Measurements from ENCODE around the gene CPLANE2. TPM values are rescaled to one million over a fixed set of nuclear protein-coding genes. Genes with fewer than 3 reads are reported as not detected.

CPLANE2 gene
- total RNA-seq, 2 experiments from 2014 or later = 5.1 to 6.1 TPM

DNA sequence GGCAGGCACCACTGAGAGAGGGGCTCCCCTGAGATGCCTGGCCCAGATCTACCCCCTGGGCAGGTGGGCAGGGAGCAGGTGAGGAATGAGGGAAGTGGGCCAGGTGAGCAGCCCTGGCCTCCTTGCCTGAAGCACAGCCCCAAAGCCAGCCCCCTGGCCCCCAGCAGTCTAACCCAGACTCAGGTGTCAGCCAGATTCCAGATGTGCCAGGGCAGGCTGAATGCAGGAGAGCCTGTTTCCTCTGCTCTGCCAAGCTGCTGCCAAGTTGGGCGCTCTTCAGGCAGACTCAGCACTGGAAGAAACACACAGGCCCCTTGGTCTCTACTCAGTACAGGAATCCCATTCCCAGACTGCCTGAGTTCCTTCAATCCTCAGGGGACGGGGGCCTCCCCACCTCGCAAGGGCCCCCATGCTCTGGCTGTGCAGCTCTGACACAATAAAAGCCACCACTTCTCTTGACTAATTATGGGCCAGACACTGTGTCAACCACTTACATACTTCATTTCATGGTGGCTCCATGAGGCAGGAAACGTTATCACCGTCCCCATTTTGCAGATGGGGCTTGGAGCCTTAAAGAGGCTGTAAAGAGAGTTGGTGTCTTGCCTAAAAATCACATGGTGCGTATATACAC lies 45.0 kb downstream of the CPLANE2 start:
- DNase-seq (no peak), ATAC-seq (no peak)
- POLR2A ChIA-PET = interaction anchor here (1.1 kb wide), 1 partner anchor 110 kb away, joined by 4 read pairs; no protein-coding TSS in a partner anchor
- H3K9me3 Mint-ChIP-seq (ENCODE audit: insufficient read depth) = no peaks in the 10 kb centered on the region
- H3K36me3 Mint-ChIP-seq (ENCODE audit: low read depth) = no peaks in the 10 kb centered on the region
- CTCF ChIA-PET = interaction anchor here (1.2 to 9.9 kb wide), 3 partner anchors 52 to 113 kb away, joined by 3 to 244 read pairs (median 4); no protein-coding TSS in a partner anchor
- H3K27ac Mint-ChIP-seq = no peak overlapping the region
- H3K4me3 Mint-ChIP-seq = no peak overlapping the region
- H3K4me1 Mint-ChIP-seq (ENCODE audit: low read depth) = no peaks in the 10 kb centered on the region
- H3K27me3 Mint-ChIP-seq (ENCODE audit: low read depth) = peaks cover 10% of the 10 kb centered on the region

DNA sequence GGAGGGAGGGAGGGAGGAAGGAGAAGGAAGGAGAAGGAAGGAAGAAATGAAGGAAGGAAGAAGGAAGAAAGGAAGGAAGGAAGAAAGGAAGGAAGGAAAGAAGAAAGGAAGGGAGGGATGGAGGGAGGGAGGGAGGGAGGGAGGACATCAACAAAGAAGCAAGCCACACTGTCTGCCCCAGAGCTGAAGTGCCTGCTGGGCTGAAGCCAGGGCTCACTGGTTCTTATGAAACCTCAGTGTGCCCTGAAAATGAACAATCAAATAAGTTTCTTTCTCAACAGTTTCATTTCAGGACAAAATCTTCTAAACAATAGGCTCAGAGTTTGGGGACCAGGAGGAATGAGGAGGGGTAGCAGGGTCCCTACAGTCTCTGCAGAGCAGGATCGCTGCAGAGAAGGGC lies 45.7 kb downstream of the CPLANE2 start:
- no peaks in the 10 kb centered on the region for H3K4me1 Mint-ChIP-seq (ENCODE audit: low read depth)
- H3K36me3 Mint-ChIP-seq (ENCODE audit: low read depth) = no peaks in the 10 kb centered on the region
- ATAC-seq (no peak), DNase-seq (no peak)
- no peak overlapping the region for H3K4me3 Mint-ChIP-seq
- H3K9me3 Mint-ChIP-seq (ENCODE audit: insufficient read depth) = no peaks in the 10 kb centered on the region
- peaks cover 10% of the 10 kb centered on the region for H3K27me3 Mint-ChIP-seq (ENCODE audit: low read depth)
- ChIA-PET CTCF (interaction anchor here (0.9 to 9.9 kb wide), 5 partner anchors 12 to 121 kb away, joined by 3 to 244 read pairs (median 3); no protein-coding TSS in a partner anchor), POLR2A (interaction anchor here (1.1 kb wide), 1 partner anchor 109 kb away, joined by 4 read pairs; no protein-coding TSS in a partner anchor)
- H3K27ac Mint-ChIP-seq = no peak overlapping the region

DNA sequence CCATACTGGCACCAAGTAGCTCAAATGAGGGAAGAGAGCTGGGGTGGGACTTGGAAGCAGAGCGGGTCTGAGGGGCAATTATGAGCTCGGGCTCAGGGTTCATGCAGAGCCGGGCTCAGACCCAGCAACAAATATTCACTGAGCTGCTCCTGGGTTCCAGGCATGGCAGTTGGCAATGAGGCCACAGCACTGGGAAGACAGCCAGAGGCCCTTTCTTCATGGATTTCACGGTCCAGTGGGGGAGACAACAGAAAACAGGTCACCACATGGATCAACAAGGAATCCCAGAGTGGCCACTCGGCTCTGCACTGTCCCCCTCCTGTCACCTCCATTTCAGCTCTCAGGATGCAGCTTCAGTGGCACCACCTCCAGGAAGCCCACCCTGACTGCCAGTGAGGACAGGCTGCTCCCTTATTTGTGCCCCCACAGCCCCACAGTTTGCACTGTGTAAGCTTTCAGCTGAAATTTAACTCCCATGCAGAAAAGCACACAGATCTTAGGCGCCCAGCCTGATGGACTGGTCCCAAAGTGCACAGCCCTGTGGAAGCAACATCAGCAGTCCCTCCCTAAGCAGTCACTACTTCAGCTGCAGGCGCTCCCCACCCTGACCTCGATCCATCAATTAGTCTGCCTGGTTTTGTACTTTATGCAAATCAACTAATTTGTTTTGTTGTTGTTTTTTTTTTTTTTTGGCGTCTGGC lies 46.9 kb downstream of the CPLANE2 start:
- Mint-ChIP-seq H3K27me3 (ENCODE audit: low read depth) (peaks cover 10% of the 10 kb centered on the region), H3K36me3 (ENCODE audit: low read depth) (no peaks in the 10 kb centered on the region), H3K4me1 (ENCODE audit: low read depth) (no peaks in the 10 kb centered on the region), H3K4me3 (no peak overlapping the region), H3K9me3 (ENCODE audit: insufficient read depth) (no peaks in the 10 kb centered on the region), H3K27ac (no peak overlapping the region)
- ChIA-PET POLR2A (interaction anchor here (0.8 kb wide), 1 partner anchor 367 kb away, joined by 3 read pairs; no protein-coding TSS in a partner anchor), CTCF (interaction anchor here (0.7 to 9.9 kb wide), 4 partner anchors 111 to 174 kb away, joined by 4 to 244 read pairs (median 4); partner anchors contain the start of gene FAM131C)
- no peak for ATAC-seq
- no peak for DNase-seq

DNA sequence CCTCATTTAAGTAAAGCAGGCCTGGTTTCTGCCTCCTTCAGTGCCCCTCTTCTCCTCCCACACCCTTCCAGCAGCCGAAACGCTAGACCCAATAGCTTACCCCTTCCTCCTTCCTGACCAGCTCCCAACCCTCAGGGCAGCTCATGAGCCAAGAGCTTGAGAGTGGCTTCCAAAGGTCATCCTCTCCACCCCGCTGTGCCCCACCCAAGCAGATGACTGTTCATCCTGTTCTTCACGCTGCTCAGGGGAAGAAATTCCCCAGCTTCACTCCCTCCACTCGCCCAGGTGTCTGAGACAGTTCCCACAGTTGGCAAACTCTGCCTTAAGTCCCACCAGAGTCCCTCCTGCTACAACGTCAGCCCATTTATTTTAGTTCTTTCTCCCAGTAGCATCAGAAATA lies 48.0 kb downstream of the CPLANE2 start:
- ChIA-PET POLR2A (no interaction called here), CTCF (interaction anchor here (0.6 to 9.9 kb wide), 8 partner anchors 20 to 174 kb away, joined by 3 to 244 read pairs (median 4); partner anchors contain the start of gene FAM131C)
- DNase-seq = no peak
- H3K27ac Mint-ChIP-seq = no peak overlapping the region
- ATAC-seq = no peak
- H3K9me3 Mint-ChIP-seq (ENCODE audit: insufficient read depth) = no peaks in the 10 kb centered on the region
- H3K36me3 Mint-ChIP-seq (ENCODE audit: low read depth) = no peaks in the 10 kb centered on the region
- no peaks in the 10 kb centered on the region for H3K4me1 Mint-ChIP-seq (ENCODE audit: low read depth)
- H3K4me3 Mint-ChIP-seq = no peak overlapping the region
- peaks cover 10% of the 10 kb centered on the region for H3K27me3 Mint-ChIP-seq (ENCODE audit: low read depth)

DNA sequence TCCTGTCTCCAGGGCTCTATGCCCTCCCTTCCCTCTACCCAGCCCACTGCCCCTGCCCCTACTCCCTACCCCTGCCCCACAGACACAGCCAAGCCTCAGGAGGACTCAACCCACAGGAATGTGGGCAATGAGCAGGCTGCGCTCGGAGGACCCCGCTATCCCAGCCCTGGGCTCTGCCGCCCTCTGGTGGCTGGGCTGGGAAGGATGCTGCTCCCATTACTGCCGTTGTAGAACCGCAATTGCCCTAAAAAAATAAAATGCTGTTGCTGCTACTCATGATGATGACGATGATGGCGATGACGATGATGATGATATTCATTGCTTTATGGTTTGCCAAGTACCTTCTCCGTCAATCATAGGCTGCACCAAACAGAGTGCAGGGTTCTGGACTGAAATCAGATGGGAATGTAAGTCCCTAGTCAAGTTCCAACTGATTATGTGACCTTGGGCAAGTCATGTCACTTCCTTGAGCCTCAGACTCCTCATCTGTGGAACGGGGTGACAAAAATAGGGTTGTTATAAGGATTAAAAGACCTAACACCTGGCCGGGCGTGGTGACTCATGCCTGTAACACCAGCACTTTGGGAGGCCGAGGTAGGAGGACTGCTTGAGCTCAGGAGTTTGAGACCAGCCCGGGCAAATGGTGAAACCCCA lies 49.1 kb downstream of the CPLANE2 start:
- ATAC-seq (peak; percentile 93), DNase-seq (peak; percentile 81)
- H3K27me3 Mint-ChIP-seq (ENCODE audit: low read depth) = peaks cover 10% of the 10 kb centered on the region
- ChIA-PET POLR2A (no interaction called here), CTCF (interaction anchor here (1.0 to 9.9 kb wide), 11 partner anchors 19 to 176 kb away, joined by 3 to 244 read pairs (median 5); partner anchors contain the start of gene FAM131C)
- H3K36me3 Mint-ChIP-seq (ENCODE audit: low read depth) = no peaks in the 10 kb centered on the region
- no peak overlapping the region for H3K27ac Mint-ChIP-seq
- no peaks in the 10 kb centered on the region for H3K9me3 Mint-ChIP-seq (ENCODE audit: insufficient read depth)
- H3K4me3 Mint-ChIP-seq = no peak overlapping the region
- H3K4me1 Mint-ChIP-seq (ENCODE audit: low read depth) = no peaks in the 10 kb centered on the region

DNA sequence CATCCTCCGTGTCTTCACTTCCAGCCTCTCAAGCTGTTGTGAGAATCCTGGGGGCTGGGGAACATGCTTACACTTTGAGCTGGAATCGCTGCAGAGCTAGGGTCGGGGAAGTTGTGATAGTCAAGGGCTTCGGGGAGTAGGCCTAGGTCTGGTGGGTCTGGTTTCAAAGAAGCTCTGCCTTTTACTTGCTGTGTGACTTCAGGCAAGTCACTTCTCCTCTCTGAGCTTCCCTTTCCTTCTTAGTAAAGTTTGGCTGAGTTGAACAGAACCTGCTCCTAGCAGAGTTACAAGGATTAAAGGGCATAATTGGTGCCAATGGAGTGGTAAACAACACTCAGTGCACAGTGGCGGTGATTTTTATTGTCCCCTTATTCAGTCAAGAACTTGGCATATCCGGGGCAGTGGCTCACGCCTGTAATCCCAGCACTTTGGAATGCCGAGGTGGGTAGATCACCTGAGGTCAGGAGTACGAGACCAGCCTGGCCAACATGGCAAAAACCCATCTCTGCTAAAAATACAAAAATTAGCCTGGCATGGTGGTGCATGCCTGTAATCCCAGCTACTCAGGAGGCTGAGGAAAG lies 50.2 kb downstream of the CPLANE2 start:
- Mint-ChIP-seq H3K27me3 (ENCODE audit: low read depth) (peaks cover 10% of the 10 kb centered on the region), H3K27ac (no peak overlapping the region), H3K9me3 (ENCODE audit: insufficient read depth) (no peaks in the 10 kb centered on the region), H3K36me3 (ENCODE audit: low read depth) (no peaks in the 10 kb centered on the region), H3K4me1 (ENCODE audit: low read depth) (no peaks in the 10 kb centered on the region), H3K4me3 (no peak overlapping the region)
- DNase-seq (no peak), ATAC-seq (no peak)
- ChIA-PET CTCF (interaction anchor here (1.1 to 9.9 kb wide), 8 partner anchors 18 to 176 kb away, joined by 3 to 244 read pairs (median 6); partner anchors contain the start of gene FAM131C), POLR2A (interaction anchor here (0.6 to 1.0 kb wide), 2 partner anchors 105 to 250 kb away, joined by 3 read pairs; no protein-coding TSS in a partner anchor)

DNA sequence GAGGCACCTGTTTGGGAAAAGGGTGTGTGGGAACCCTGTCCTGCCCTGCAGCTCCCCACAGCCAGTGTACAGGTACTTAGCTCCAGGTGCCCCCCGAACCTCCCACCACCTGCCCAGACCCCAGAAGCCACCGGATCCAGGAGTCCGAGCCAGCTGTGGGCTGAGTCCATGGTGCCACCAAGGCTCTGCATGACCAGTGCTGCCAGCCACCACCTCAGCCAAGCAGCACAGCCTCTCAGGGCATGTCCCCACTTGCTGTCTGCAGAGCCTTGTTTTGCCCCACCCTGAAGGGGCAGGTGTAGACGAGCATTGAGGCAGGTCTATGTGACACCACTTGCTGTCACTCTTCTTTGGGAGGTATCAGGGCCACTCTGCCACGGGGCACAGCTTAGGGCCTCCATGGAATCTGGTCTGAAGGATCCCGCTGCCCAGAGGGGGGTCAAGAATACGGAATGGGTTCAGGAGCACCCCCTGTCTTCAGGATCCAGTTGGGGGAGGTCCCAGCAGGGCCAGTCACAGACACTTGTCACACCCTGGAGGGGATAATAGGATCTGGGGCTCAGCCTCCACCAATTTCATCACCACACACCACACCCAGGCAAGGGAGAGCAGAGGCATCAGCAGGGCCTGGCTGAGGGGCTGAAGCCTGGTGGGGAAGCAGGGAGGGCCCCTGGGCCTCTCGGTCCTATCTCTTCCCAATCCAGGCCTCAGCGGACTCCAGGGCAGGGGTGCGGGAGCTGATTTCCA lies 52.3 kb downstream of the CPLANE2 start:
- H3K4me1 Mint-ChIP-seq (ENCODE audit: low read depth) = no peaks in the 10 kb centered on the region
- POLR2A ChIA-PET = no interaction called here
- CTCF ChIA-PET = interaction anchor here (0.8 to 9.9 kb wide), 2 partner anchors 105 to 177 kb away, joined by 3 to 244 read pairs; no protein-coding TSS in a partner anchor
- H3K36me3 Mint-ChIP-seq (ENCODE audit: low read depth) = no peaks in the 10 kb centered on the region
- no peak for ATAC-seq
- H3K9me3 Mint-ChIP-seq (ENCODE audit: insufficient read depth) = no peaks in the 10 kb centered on the region
- no peak for DNase-seq
- no peak overlapping the region for H3K4me3 Mint-ChIP-seq
- H3K27ac Mint-ChIP-seq = no peak overlapping the region
- peaks cover 7% of the 10 kb centered on the region for H3K27me3 Mint-ChIP-seq (ENCODE audit: low read depth)

DNA sequence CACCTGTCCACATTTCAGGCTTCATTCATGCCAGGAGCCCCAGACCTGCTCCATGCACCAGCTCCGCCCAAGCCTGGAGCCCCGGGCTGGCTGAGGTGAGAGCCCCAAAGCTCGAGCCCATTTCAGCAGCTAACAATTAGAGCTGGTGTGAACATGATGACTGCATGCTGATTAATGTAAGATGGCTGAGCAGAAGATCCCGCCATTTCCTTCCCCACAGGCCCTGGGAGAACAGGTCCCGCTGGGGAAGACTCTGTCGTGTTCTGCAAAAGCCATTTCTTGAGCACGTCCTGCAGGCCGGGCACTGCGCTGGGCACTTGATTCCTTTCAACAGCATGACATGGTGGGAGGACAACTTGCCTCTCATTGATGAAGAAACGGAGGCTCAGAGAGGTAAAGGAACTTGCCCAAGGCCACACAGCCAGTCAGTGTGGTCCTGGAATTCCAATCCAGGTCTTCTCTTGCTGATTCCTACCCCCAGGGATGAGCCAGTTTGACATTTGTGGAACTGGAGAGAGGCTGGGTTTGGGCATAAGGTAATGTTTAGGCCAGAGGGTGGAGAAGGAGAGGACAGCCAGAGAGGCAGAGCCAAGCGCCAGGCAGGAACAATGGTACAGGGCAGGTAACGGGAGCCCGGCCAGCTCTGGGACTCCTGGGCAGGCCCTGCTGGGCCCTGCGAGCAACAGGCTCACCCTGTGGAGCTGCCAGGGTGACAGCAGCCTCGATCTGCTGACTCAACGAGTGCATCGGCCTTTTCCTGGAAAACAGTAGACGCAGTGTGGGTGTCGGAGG lies 53.0 kb downstream of the CPLANE2 start:
- Mint-ChIP-seq H3K27me3 (ENCODE audit: low read depth) (peaks cover 3% of the 10 kb centered on the region), H3K9me3 (ENCODE audit: insufficient read depth) (no peaks in the 10 kb centered on the region)
- POLR2A ChIA-PET = no interaction called here

DNA sequence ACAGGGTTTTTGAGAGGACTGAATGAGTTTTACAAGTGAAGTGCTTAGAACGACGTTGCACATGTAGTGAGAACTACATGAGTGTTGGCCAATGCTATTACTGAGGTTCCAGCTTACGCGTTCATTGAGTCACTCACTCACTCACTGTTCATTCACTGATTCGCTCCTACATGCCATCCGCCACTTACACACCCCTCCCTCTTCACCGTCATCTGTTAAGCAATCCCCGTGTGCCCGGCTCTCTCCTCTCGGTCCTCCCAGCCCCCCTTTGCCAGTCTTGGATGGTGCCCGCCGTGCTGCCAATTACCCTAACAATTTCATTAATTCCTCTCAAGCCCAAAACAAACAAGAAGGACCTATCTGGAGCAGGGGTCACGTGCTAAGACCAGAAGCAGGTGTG lies 53.8 kb downstream of the CPLANE2 start:
- Mint-ChIP-seq H3K4me1 (ENCODE audit: low read depth) (no peaks in the 10 kb centered on the region), H3K36me3 (ENCODE audit: low read depth) (no peaks in the 10 kb centered on the region), H3K27me3 (ENCODE audit: low read depth) (peaks cover 4% of the 10 kb centered on the region), H3K9me3 (ENCODE audit: insufficient read depth) (no peaks in the 10 kb centered on the region), H3K4me3 (no peak overlapping the region), H3K27ac (no peak overlapping the region)
- CTCF ChIA-PET = interaction anchor here (9.9 kb wide), 1 partner anchor 104 kb away, joined by 244 read pairs; no protein-coding TSS in a partner anchor
- POLR2A ChIA-PET = no interaction called here
- DNase-seq (no peak), ATAC-seq (no peak)

More for the DNA sequence above, 53.0 kb downstream of the CPLANE2 start:
- CTCF ChIA-PET = interaction anchor here (0.8 to 9.9 kb wide), 2 partner anchors 105 to 176 kb away, joined by 3 to 244 read pairs; no protein-coding TSS in a partner anchor
- no peaks in the 10 kb centered on the region for H3K4me1 Mint-ChIP-seq (ENCODE audit: low read depth)
- H3K27ac Mint-ChIP-seq = no peak overlapping the region
- DNase-seq = no peak
- H3K4me3 Mint-ChIP-seq = no peak overlapping the region
- ATAC-seq = no peak
- H3K36me3 Mint-ChIP-seq (ENCODE audit: low read depth) = no peaks in the 10 kb centered on the region

DNA sequence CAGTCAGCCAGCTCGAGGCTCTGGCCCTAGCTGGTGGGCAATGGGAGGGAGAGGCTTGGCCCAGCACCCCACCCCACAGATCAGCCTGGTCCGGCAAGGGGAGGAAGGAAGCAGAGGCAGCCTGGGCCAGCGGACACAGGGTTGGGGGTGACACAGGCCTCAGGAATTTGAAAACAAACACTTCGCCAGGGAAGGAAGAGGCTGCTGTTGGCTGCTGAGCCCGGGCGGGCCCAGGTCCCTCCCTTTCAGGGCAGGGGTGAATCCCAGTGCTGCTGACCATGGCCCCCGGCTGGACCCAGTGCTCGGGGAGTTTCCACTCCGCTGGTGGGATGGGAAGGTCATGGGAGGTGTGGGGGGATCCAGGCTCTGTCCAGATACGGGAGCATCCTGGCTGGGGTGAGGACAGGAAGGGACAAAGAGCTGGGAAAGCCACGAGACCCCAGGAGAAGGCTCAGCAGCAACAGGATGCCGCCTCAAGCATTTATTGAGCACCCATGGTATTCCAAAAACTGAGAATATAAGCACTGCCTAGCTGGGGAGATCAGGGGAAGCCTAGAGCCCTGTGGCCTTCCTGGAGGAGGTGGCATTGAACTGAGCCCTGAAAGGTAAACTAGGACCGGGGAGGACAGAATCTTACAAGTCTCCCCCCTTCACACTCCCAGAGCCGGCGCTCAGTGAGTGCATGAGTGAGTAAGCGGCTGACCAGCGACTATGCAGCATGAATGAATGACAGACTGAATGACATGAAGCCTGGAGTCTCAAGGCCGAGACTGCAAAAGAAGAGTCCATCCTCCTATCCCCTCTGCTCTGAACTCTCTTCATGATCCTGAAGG lies 54.9 kb downstream of the CPLANE2 start:
- H3K27me3 Mint-ChIP-seq (ENCODE audit: low read depth) = peaks cover 7% of the 10 kb centered on the region
- ChIA-PET POLR2A (no interaction called here), CTCF (interaction anchor here (0.6 to 9.9 kb wide), 4 partner anchors 99 to 435 kb away, joined by 3 to 244 read pairs (median 10); no protein-coding TSS in a partner anchor)
- DNase-seq (no peak), ATAC-seq (no peak)
- no peaks in the 10 kb centered on the region for H3K4me1 Mint-ChIP-seq (ENCODE audit: low read depth)
- no peak overlapping the region for H3K4me3 Mint-ChIP-seq
- no peak overlapping the region for H3K27ac Mint-ChIP-seq
- no peaks in the 10 kb centered on the region for H3K36me3 Mint-ChIP-seq (ENCODE audit: low read depth)
- H3K9me3 Mint-ChIP-seq (ENCODE audit: insufficient read depth) = no peaks in the 10 kb centered on the region
